HEK293 (cell line): Measurements from ENCODE around the gene ESPNL.

Experiments used
- CTCF ChIP-seq: fragments of 450-650 bp; formaldehyde crosslinking; IDR thresholded peaks from 2 replicates; pipeline ENCODE4 v1.5.1; 2016; ENCODE audit warnings: missing biosample characterization, missing genetic modification characterization
- ELK4 ChIP-seq: IDR thresholded peaks from 2 replicates; pipeline ENCODE4 v1.6.1; 2011; ENCODE audit warnings: mild to moderate bottlenecking, low read depth, low read length, borderline replicate concordance
- HOXA7 ChIP-seq: sonication (generic); formaldehyde crosslinking; IDR thresholded peaks from 2 replicates; pipeline ENCODE4 v1.8.1; 2022; ENCODE audit warnings: missing genetic modification reagents, borderline replicate concordance
- ZNF777 ChIP-seq: fragments of 450-650 bp; formaldehyde crosslinking; IDR thresholded peaks from 2 replicates; pipeline ENCODE4 v1.5.1; 2017; ENCODE audit warnings: missing biosample characterization, missing genetic modification characterization, borderline replicate concordance

- TF ChIP-seq ZNF777 (tag by site-specific recombination) (no peak), ELK4 (no peak), HOXA7 (CRISPR knock-in tag) (no peak), CTCF (no peak)
These were observed 33.9 kb upstream of the ESPNL start for GRCh38 chr2:238066218-238066617.
